Measurements from ENCODE around the gene SIGLEC7.

DNA sequence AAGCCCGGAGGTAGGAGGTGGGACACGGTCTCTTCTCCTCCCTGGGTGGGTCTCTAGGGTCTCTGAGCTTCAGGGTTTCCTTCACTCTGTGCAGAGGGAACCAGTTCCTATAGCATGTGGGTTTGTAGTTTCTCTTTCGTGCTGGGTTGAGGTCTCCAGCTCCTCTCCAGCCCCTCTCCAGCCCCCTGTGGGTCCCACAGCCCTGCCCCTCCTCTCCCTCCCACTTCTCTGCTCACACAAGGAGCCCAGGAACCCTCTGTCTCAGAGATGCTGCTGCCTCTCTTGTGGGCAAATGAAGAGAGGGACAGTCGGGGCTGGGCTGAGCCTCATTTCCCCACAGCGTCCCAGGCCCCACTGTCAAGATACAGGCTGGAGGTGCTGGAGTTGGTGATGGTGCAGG, 1.4 kb downstream of the SIGLEC7 start:
- TF ChIP-seq, protein P1, sequence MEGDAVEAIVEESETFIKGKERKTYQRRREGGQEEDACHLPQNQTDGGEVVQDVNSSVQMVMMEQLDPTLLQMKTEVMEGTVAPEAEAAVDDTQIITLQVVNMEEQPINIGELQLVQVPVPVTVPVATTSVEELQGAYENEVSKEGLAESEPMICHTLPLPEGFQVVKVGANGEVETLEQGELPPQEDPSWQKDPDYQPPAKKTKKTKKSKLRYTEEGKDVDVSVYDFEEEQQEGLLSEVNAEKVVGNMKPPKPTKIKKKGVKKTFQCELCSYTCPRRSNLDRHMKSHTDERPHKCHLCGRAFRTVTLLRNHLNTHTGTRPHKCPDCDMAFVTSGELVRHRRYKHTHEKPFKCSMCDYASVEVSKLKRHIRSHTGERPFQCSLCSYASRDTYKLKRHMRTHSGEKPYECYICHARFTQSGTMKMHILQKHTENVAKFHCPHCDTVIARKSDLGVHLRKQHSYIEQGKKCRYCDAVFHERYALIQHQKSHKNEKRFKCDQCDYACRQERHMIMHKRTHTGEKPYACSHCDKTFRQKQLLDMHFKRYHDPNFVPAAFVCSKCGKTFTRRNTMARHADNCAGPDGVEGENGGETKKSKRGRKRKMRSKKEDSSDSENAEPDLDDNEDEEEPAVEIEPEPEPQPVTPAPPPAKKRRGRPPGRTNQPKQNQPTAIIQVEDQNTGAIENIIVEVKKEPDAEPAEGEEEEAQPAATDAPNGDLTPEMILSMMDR (IDR thresholded peaks at IDR 0.05; ENCODE audit: low read length), result no peak
- no peak for TF ChIP-seq EZH2 (IDR thresholded peaks at IDR 0.05; ENCODE audit: borderline replicate concordance, low read length)

Data from OCI-LY1 (cell line).